DMS53 treated with DMSO at 0.1 percent for 48 hours (cell line): ENCODE results near the gene SLC6A11.

ENCODE experiments used
- DNase-seq: peaks from one replicate; lab custom pipeline; 2025; ENCODE audit not compliant: unreplicated experiment; lab: John Stamatoyannopoulos, UW

The SLC6A11 gene

DNA sequence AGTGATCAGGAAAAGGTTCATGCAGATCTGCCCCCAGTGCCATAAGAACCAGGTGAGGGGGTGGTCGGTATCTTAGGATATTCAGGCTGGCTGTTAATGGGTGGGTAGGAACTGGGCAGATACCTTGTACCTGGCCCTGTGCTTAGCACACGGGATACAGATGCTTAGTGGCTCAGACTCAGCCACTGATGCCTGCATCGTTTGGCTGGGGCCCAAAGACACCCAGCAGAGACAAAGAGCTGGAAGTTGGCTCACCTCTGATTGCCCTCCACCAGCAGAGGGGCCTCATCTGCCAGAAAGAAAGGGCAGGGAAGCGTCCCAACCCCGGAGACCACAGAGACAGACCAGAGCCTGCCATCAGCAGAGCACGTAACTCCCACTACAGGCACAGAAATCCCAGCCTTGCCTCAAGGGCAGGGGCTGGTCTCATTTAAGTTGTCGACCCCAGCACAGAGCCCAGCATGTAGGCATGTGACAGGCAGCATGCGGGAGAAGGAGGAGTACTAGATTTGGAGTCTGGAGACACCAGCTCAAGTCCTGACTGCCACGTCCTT lies 112.5 kb downstream of the SLC6A11 start:
- no peak for DNase-seq

DNA sequence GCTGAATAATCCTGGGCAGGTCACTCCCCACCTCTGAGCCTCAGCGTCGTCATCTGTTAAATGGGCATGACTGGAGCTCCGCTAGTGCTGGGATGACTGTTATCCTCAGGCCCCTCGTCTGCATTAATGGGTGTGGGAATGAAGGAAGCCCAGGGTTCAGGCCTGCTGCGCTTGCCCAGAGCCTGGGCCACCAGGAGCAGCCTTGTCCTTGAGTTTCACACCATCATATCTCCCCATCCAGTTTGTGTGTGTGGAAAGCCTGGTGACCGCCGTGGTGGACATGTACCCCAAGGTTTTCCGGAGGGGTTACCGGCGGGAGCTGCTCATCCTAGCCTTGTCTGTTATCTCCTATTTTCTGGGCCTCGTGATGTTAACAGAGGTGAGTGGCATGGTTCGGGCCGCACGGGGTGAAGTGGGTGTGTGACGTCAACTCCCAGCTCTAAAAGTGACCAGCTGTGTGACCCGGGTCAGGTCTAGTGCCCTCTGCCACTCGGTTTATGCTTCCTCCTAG lies 113.0 kb downstream of the SLC6A11 start:
- no peak for DNase-seq

DNA sequence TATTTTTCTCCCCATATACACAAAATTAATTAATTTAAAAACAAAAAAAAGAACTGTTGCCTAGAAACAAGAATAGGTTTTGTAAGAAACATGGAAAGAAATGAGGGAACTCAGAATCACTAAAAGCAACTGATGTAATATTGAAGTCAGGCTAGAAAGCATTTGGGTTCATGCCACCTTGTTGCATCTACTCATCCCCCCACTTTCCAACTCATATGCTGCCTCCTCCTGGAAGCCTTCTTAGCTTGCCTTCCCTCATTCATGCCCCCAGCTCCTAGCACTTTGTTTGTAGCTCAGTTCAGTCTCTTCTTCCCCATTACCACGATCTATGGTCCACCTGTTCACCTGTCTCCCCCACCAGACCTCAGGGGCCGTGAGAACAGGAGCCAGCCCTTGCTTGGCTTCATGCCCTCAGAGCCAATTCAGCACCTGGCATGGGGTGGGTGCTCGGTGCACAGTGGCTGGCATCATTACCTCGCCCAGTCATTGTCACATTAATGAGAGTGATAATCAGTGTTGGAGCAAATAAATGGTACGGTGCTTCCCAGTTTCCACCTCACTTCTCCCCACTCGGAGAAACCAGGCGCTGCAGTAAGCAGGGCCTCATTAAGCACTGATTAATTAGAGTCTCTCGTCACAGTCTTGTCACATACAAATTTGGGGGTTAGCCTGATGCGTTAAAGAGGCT lies 114.1 kb downstream of the SLC6A11 start:
- no peak for DNase-seq

DNA sequence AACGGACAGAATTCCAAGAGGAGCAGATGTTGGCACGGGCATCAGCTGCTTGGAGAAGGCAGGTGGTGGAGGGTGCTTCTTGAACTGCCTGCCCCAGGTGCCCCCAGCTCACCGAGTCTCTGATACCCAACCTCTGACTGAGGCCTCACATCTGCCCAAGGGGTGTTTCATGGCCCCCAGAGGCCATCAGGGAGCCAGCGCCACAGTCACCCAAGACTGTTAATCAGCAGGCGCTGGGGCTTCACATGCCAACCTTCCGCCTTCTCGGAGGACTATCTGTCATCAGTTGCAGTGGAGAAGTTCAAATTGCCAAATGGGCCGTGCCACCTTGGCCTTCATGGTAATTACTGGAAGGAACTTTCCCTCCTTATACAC lies 114.6 kb downstream of the SLC6A11 start:
- no peak for DNase-seq

DNA sequence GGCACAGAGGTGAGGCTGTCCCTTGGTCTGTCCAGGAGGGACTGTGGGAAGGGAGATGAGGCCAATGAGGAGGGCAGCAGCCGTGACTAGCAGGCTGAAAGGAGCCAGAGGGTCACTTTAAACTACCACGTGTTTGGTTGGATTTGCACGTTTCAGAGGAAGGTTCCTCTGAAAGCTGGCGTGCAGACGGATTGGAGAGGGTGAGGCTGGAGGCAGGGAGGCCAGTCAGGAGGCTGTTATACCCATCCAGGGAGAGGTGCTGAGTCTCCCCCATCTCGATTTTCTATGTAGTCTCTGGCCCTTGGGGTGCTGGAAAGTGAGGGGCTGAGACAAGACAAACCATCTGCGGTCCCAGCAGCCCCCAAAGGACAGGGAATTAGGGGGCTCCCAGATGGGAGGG lies 116.6 kb downstream of the SLC6A11 start:
- DNase-seq, result no peak

DNA sequence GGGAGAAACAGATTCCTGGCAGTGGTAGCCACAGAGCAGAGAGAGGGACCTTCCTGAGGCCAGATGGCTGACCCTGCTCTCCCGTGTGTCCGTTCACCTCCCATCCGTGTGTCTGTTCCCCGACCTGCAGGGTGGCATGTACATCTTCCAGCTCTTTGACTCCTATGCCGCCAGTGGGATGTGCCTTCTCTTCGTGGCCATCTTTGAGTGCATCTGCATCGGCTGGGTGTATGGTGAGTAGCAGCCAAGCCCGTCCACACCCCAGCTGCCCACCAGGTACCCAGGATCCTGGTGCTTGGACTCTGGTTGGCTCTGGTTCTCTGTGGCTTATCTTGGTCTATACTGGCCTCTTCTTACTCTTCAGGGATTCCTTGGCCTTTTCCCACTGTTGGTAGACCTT lies 117.0 kb downstream of the SLC6A11 start:
- DNase-seq, result no peak

DNA sequence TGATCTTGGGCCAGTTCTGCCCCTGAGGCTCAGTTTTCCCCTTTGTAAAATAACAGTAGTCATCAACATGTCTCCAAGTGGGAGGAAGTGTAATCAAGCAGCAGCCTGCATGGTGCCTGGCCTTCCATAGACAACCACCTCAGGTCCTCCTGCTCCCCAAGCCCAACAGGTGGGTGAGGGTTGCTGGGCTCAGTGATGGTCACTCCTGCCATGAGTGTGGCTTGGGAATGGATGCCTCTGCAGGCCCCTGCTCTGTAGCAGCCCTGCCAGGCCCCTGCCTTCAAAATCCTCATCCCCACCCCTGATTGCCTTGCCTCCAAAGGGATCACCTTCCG lies 117.4 kb downstream of the SLC6A11 start:
- no peak for DNase-seq

DNA sequence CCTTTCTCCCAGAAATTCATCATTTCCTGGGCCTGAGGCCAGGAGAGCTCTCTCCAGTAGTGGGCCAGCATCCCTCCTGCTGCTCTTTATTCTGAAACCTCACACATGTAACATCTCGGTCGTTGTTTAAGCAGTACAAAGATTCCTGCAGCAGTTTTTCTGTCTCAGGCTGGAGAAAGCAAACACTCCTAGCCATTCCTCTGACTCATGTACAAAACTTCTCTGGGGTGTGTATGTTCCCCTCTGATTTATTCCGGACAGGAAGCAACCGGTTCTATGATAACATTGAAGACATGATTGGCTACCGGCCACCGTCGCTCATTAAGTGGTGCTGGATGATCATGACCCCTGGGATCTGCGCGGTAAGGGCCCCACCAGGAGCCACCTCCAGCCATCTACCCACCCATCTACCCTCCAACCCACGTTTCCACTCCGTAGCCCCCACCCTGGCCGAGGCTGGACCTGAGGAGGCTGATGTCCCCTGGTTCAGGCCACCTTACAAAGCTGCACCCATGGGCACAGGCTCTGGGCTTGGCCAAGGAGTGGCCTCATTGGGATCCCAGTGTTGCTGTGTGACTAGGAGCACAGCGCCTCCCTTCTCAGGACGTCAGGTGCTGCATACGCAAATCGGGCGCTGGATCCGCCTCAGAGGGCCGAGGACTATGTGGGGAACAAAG lies 117.9 kb downstream of the SLC6A11 start:
- no peak for DNase-seq

DNA sequence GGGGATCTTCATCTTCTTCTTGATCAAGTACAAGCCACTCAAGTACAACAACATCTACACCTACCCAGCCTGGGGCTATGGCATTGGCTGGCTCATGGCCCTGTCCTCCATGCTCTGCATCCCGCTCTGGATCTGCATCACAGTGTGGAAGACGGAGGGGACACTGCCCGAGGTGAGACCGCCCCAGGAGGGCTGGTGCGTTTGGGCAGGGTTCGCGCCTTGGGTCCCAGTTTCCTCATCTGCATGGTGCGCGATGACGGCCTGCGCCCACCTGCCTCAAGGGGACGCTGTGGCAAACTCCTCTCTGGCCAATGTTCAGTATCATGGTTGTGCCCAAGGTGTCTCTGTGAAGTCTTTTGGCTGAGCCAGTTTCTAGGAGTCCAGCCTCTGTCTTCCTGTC lies 119.0 kb downstream of the SLC6A11 start:
- DNase-seq, result no peak

DNA sequence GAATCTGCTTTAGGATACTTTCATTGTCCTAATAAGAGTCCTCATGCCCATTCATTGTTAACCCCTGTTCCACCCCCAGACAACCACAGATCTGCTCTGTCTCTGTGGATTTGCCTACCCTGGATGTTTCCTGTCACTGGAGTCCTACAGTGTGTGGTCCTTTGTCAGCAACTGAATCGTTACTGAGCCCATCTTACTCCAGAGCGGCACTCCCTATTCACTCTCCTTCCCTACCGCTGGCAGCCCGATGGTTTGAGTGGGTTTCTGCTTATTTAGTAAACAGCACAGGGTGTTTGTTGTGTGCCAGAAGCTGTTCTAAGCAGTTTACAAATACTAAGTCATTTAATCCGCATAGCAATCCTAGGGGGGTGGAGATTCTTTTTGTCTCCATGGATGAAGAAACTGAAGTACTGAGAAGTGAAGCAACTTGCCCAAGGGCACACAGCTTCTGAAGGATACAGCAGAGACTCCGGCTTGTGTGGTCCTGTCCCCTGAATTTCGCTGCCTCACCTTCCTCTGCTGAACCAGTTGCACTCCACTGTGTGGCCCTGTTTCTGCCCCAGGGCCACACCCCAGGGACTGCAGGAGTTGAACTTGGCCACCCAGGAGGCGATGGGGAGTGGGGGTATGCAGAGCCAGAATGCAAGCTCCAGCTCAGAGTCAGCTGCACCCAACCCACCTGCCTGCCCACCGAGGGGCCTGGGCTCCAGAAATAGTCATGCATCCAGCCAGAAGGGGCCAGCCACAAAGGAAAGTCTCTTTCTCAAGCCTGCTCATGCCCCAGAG lies 120.0 kb downstream of the SLC6A11 start:
- DNase-seq, result no peak

DNA sequence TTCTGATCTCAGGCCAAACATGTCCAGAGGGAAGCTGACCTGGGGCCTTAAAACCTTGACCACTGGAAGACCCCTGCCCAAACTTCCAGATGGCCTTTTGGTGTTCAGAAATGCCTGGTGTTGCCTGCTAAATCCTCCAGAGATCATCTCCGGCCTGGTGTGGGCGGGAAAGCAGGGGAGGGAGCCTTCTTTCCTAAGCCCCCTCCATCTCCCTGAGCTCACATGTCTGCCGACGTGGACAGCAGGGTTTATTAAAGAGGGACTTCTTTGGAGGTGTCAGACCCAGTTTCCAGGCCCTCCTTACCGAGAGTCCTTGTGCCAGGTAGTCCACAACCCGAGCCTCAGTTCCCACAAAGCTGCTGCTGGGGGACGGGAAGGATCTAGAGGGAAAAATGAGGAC lies 120.7 kb downstream of the SLC6A11 start:
- DNase-seq, result no peak

DNA sequence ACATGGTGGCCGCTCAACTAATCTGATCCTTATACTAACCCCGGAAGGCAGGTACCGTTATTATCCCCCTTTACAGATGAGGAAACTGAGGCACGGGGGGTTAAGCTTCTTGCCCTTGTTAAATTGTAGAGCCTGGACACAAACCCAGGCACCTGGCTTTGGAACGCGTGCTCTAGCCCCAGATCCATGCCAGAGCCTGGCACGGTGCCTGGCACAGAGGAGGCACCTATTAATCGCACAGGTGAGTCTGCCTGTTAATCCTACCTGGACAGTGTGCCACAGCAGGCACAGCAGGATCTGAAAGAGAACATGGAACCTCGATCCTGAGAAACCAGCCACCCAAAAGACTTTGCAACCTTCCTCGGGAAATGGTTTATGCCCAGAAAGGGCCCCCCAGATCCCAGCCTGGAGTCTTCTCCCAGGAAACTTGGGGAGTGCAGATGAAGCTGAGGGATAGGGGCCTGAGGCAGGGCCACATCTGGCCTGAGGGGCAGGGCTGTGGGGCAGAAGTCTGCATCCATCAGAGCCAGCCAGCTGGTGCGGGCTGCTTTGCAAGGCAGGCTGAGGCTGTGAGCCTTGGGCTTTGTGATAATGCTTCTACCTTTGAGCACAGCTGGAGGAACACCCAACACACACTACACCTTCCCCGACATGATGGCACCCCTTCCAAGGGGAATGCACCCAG lies 121.3 kb downstream of the SLC6A11 start:
- DNase-seq, result no peak

DNA sequence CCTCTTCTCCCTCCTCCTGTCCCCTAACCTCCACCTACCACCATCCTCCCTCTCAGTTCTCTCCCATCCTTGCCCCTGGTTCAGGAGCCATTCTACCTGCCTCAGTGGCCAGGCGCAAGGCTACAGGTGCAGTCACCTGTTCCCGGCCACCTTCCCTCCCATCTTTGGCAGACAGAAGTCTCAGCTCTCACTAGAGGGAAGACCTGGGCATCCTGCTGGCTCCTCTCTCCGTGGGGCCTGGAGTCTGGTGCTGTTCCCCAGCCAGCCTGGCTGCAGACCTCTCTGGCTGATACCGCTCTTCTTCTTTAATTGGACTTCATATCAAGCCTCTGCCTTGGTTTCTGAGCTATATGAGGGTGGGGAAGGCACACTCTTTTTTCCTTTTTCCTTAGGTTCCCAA lies 123.5 kb downstream of the SLC6A11 start:
- DNase-seq, result no peak

DNA sequence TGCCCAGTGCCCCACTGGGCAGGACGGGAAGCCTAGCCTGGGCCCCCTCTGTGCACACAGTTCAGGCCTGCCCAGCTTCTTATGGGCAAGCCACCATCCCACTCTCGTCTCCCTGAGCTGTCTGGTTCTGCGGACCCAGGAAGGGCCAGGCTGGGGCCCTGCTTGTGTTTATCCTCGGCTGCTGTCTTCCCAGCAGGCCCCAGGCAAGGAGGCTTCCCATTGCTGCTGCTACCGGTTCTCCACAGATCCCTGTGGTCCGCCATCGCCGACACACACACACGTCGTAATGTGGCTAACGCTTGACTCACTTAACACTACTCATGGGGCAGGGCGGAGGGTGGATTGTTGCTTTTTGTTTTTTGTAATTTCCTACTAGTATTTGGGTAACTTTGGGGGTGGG lies 124.1 kb downstream of the SLC6A11 start:
- no peak for DNase-seq

DNA sequence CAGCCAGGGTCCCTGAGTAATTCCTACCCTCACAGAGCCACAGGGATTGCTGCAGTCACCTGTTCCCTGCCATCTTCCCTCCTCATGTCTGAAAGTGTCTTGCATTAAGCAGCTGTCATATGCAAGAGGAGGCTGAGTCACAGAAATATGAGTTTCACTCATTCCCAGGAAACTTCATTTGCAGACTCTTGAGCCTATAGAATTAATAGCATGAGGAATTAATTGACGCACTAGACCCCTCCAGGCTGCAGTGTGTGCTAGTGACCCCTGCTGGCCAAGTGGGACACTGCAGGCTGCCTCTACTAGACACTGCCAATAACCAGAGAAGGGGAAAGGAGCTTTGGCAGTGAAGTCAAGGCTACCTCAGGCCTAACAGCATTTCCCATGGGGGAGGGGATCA lies 125.9 kb downstream of the SLC6A11 start:
- DNase-seq, result no peak

DNA sequence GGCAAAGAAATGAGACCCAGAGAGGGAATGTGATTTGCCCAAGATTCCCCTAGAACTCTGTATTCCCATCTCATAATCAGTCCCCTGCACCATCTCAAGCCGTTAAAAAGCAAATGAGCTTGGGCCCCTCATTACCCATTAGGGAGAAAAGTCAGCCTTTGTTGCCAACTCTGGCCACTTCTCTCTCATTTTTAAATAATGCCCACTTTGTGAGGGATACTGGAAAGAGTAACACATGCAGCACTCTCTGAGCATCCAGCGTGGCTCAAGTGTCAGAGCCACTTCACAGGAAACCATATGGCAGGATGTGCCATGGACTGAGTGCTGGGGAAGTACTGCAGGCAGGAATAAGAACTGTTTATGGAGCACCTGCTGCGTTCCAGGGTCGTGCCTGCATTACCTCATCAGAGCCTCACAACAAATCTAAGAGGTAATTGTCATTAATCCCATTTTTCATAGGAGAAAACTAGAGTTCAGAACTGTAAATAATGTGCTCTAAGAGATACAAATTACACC lies 126.7 kb downstream of the SLC6A11 start:
- no peak for DNase-seq

DNA sequence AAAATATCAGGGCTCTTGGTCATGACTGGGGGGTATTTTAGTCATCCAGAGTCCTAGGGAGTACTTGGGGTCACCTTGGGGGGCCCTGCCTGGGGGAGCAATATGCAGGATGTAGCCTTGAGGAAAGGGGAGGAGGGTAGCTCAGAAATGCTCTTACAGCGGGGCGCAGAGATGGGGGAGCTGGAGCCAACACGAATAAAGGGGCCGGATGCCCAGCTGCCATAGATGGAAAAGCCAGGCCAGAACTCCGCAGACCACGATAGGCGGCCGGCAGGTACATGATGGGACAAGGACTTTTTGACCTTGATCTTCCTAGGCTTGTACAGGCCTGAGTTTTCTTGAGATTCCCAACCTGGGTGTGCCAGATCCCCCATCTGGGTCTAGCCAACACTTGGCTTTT lies 128.8 kb downstream of the SLC6A11 start:
- no peak for DNase-seq

DNA sequence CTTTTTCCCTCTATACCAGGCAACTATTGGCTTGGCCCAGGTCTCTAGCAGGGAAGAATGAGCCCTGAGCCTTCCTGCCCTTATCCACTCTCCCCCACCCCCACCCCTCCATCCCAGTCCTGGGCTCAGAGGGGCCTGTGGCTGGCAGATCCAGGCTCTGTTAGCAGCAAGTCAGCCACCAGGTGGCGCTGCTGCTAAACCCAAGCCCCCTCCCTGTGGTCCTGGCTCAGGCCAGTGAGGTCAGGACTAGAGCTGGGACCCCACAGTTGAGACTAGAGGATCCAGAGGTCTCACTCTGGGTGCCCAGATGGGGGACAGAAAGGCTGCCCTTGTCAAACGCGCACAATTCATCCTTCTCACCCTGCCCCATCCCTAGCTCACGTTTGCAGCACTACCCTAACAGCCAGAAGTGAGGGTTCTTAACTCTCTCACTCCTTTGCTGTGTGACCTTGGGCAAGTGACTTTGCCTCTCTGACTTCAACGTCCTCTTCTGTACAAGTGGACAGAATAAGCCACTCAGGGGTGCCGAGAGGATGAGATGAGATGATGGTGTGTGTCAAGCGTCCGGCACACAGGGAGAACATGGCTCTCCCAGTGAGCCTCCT lies 129.8 kb downstream of the SLC6A11 start:
- no peak for DNase-seq

DNA sequence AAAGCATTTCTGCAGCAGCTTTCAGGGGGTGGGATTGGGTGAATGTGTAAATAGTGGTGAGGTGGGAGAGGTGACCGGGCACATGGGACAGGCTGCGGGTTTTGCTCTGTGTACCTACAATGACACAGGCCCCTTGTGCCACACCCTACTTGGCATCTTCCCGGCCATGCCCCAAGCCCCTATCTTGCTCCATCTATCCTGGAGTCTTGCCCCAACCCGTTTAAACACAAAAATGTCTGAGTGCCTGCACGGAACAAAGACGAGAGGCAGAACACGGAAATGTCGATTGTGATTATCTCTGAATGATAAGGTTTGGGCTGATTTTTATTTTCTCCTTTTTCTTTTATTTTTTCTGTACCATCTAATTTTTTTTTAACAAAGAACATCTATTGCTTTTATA lies 130.5 kb downstream of the SLC6A11 start:
- DNase-seq, result no peak

DNA sequence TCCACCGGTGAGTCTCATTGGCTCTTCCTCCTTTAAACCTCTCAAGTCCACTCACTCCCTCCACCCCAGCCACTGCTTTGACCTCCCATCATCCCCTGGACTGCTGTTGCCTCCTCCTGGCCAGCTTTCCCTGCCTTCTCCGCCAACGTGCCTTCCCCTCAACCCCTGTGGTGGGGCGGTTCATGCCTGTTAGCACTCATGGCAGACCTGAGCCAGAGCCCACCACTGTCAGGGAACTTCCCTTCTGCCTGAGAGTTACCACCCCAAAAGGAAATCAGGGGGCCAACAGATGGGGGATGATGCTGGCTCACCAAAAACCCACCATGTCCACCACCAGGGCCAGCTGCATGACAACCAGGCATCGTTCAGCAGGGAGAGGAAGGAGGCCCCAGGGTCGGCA lies 132.3 kb downstream of the SLC6A11 start:
- DNase-seq, result no peak

DNA sequence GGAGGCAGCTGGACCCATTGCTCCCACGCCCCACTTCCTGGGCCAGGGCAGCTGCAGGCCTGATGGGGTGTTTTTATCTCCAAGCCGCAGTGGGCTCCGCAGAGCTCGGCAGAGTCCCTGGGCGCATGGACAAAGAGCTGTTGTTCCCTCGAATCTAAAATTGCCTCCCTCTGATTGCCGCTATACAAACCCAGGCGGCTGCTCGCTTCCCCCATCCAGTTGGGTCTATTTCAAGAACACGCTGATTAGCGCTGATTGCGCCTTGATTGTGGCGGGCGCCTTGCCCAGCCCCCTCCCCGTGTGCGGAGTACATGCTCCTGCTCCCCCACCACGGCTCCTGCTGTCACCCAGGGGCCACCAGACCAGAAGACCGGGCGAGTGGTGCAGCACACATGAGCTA lies 133.2 kb downstream of the SLC6A11 start:
- DNase-seq, result no peak
